ENCODE measurements around the gene CCDC61.
A peak's percentile ranks its signal among the peaks of the same experiment; 100 is the strongest.

- TF ChIP-seq POLR2A (IDR thresholded peaks at IDR 0.05) (no peak), CTCF (IDR thresholded peaks at IDR 0.05) (peak in 1 of 3 experiments; percentile 3)
These were observed 21.8 kb downstream of the CCDC61 start for GRCh38 chr19:46017095-46017429.
